GM23338 (cell line): ENCODE results near the gene COL26A1. TPM values are rescaled to one million over a fixed set of nuclear protein-coding genes. Genes with fewer than 3 reads are reported as not detected.

Experiments used
- ATAC-seq: fragments of 200-7000 bp; cut with Tn5 transposase; 3 replicates; pipeline ENCODE4 v1.9.1; 2020
- DNase-seq: peaks from one replicate; pipeline ENCODE4 v3.0.0-alpha.2; 2015; ENCODE audit warnings: low spot score
- H2AFZ ChIP-seq: fragments of 200-600 bp; sonication (generic); 2 replicates; pipeline ENCODE4 v1.8.0; 2016; ENCODE audit warnings: antibody characterized with exemption, mild to moderate bottlenecking, moderate library complexity
- H3F3A ChIP-seq: fragments of 200-600 bp; sonication (generic); replicated peaks from 2 replicates; pipeline ENCODE4 v1.8.0; 2017; ENCODE audit warnings: antibody characterized with exemption, mixed run types, low read depth
- H3K27ac ChIP-seq: fragments of 200-600 bp; sonication (generic); 2 replicates; pipeline ENCODE4 v1.6.1; 2016; ENCODE audit warnings: low read depth
- H3K27me3 ChIP-seq: fragments of 200-600 bp; sonication (generic); 2 replicates; pipeline ENCODE4 v1.8.0; 2016; ENCODE audit warnings: mild to moderate bottlenecking, mixed run types, moderate library complexity; ENCODE audit not compliant: insufficient read depth
- H3K36me3 ChIP-seq: fragments of 200-600 bp; sonication (generic); 2 replicates; pipeline ENCODE4 v1.8.0; 2016; ENCODE audit warnings: mild to moderate bottlenecking; ENCODE audit not compliant: insufficient read depth
- H3K4me1 ChIP-seq: fragments of 200-600 bp; sonication (generic); 2 replicates; pipeline ENCODE4 v1.8.0; 2016; ENCODE audit warnings: mild to moderate bottlenecking, moderate library complexity; ENCODE audit not compliant: insufficient read depth
- H3K4me2 ChIP-seq: fragments of 200-600 bp; sonication (generic); 2 replicates; pipeline ENCODE4 v1.7.1; 2017; ENCODE audit warnings: mixed run types
- H3K4me3 ChIP-seq: fragments of 200-600 bp; sonication (generic); 2 replicates; pipeline ENCODE4 v1.6.1; 2016; ENCODE audit warnings: mixed run types
- H3K79me2 ChIP-seq: fragments of 200-600 bp; sonication (generic); replicated peaks from 2 replicates; pipeline ENCODE4 v1.8.0; 2017; ENCODE audit warnings: mild to moderate bottlenecking; ENCODE audit not compliant: insufficient read depth
- H3K9me2 ChIP-seq: fragments of 200-600 bp; sonication (generic); 2 replicates; pipeline ENCODE4 v1.8.0; 2017; ENCODE audit not compliant: insufficient read depth
- H4K20me1 ChIP-seq: fragments of 200-600 bp; sonication (generic); replicated peaks from 2 replicates; pipeline ENCODE4 v1.8.0; 2017; ENCODE audit warnings: mild to moderate bottlenecking; ENCODE audit not compliant: insufficient read depth
- H3K27ac Mint-ChIP-seq: 2 replicates; pipeline ENCODE4 v1.8.0; 2020; ENCODE audit warnings: inconsistent platforms, mild to moderate bottlenecking, moderate library complexity, mixed read lengths
- H3K27me3 Mint-ChIP-seq: 3 replicates; pipeline ENCODE4 v1.8.0; 2022; ENCODE audit warnings: low read depth, mild to moderate bottlenecking, moderate library complexity, mixed read lengths, inconsistent platforms; ENCODE audit not compliant: insufficient read depth, poor library complexity
- H3K36me3 Mint-ChIP-seq: 3 replicates; pipeline ENCODE4 v1.8.0; 2021; ENCODE audit warnings: low read depth, mild to moderate bottlenecking, inconsistent platforms, moderate library complexity, mixed read lengths
- H3K4me1 Mint-ChIP-seq: 3 replicates; pipeline ENCODE4 v1.8.0; 2020; ENCODE audit warnings: mild to moderate bottlenecking, inconsistent platforms, mixed read lengths
- H3K4me3 Mint-ChIP-seq: 3 replicates; pipeline ENCODE4 v1.8.0; 2021; ENCODE audit warnings: moderate library complexity, mild to moderate bottlenecking, inconsistent platforms, mixed read lengths
- H3K9me3 Mint-ChIP-seq: 3 replicates; pipeline ENCODE4 v1.8.0; 2020; ENCODE audit warnings: moderate library complexity, mild to moderate bottlenecking, inconsistent platforms, mixed read lengths
- CREB1 ChIP-seq: fragments of 250-450 bp; sonication (Bioruptor Pico); IDR thresholded peaks from 2 replicates; pipeline ENCODE4 v1.5.0; 2020; ENCODE audit warnings: low read depth, mild to moderate bottlenecking, moderate library complexity
- EZH2 ChIP-seq: fragments of 200-600 bp; sonication (generic); IDR thresholded peaks from one replicate; pipeline ENCODE4 v1.8.0; 2017; ENCODE audit warnings: antibody characterized with exemption, mild to moderate bottlenecking, low read depth; ENCODE audit not compliant: unreplicated experiment
- EZH2phosphoT487 ChIP-seq: fragments of 200-600 bp; sonication (generic); IDR thresholded peaks from one replicate; pipeline ENCODE4 v1.8.1; 2018; ENCODE audit warnings: antibody characterized with exemption; ENCODE audit not compliant: unreplicated experiment
- JUNB ChIP-seq: IDR thresholded peaks from one replicate; pipeline ENCODE4 v1.6.1; 2016; ENCODE audit warnings: antibody characterized with exemption; ENCODE audit not compliant: unreplicated experiment
- NANOG ChIP-seq: IDR thresholded peaks from 2 replicates; pipeline ENCODE4 v1.6.1; 2016; ENCODE audit warnings: antibody characterized with exemption, borderline replicate concordance
- ZNF114 ChIP-seq: fragments of 250-450 bp; sonication (Bioruptor Pico); IDR thresholded peaks from 2 replicates; pipeline ENCODE4 v1.5.0; 2020; ENCODE audit warnings: mild to moderate bottlenecking, moderate library complexity
- ZNF331 ChIP-seq: fragments of 250-450 bp; sonication (Bioruptor Pico); IDR thresholded peaks from 2 replicates; pipeline ENCODE4 v1.5.0; 2020; ENCODE audit warnings: low read depth, mild to moderate bottlenecking, moderate library complexity
- polyA plus RNA-seq: library from polyadenylated mRNA; unstranded; fragments of >200 nt; fragmentation: Nextera tagmentation; extraction: Ambion mirVana; gene quantifications from 2 replicates; pipeline ENCODE4 v1.2.1, GENCODE V29; 2016
- total RNA-seq: library from RNA; depleted of rRNA; stranded (reverse); fragments of >200 nt; shearing (Covaris generic); gene quantifications from 2 replicates; pipeline ENCODE4 v1.2.3, GENCODE V29; 2014
- TF ChIP-seq, protein P1 (sequence below): IDR thresholded peaks from 2 replicates; pipeline ENCODE4 v1.6.1; 2016; ENCODE audit warnings: antibody characterized with exemption
- TF ChIP-seq, protein P2 (sequence below), 2 experiments: fragments of 200-600 bp in 1 of 2; sonication (generic) in 1 of 2; conservative IDR thresholded peaks; 2 replicates each; pipeline versions ENCODE4 v1.5.1 to v1.6.1; 2016 to 2017; ENCODE audit warnings: antibody characterized with exemption in 2 of 2, low read depth in 2 of 2, mild to moderate bottlenecking in 2 of 2, moderate library complexity in 1 of 2
- TF ChIP-seq, protein P3 (sequence below): IDR thresholded peaks from one replicate; pipeline ENCODE4 v1.6.1; 2018; ENCODE audit warnings: antibody characterized with exemption; ENCODE audit not compliant: unreplicated experiment

The COL26A1 gene
- total and polyA plus RNA-seq, 2 experiments from 2014 or later: 17.8 to 55.0 TPM

DNA sequence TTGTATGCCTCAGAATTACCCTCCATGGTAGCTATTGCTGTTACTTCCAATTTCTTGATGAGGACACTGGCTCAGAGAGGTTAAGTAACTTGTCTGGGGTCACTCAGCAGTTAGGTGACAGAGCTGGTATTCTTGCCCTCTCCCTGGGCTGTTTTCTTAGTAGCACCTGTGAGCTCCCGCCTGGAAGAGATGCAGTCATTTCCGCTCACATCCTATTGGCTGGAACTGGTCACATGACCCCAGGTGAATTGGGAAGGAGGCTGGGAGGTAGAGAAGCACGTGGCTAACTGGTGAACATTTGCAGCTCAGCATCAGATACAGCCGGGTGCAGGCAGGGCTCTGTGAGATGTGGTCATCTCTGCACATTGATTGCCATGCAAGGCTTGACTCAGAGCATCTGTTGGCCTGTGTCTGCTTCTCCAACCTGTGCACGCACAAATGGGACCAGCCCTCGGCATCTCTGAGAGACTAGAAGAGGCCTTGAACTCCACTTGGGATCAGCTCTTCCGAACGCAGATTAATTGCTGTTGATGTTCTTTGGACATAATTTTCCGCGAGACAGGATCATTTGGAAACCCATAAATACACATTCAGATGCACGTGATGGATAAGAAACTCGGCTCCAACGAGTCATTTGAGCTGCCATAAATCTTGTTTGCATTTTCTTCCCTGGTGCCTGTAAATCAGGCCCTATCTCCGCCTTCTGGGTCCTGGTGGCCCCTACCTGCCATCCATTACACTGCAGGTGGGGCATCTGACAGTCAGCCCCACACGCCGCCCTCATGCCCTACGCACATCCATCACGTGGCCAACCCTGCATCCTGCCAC lies 223.6 kb downstream of the COL26A1 start:
- no peak overlapping the region for H3K27ac Mint-ChIP-seq
- peaks cover 9% of the 10 kb centered on the region for H3K27me3 Mint-ChIP-seq
- no peak overlapping the region for H3K27ac ChIP-seq
- TF ChIP-seq, protein P1, sequence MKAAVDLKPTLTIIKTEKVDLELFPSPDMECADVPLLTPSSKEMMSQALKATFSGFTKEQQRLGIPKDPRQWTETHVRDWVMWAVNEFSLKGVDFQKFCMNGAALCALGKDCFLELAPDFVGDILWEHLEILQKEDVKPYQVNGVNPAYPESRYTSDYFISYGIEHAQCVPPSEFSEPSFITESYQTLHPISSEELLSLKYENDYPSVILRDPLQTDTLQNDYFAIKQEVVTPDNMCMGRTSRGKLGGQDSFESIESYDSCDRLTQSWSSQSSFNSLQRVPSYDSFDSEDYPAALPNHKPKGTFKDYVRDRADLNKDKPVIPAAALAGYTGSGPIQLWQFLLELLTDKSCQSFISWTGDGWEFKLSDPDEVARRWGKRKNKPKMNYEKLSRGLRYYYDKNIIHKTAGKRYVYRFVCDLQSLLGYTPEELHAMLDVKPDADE: no peak
- TF ChIP-seq, protein P2, sequence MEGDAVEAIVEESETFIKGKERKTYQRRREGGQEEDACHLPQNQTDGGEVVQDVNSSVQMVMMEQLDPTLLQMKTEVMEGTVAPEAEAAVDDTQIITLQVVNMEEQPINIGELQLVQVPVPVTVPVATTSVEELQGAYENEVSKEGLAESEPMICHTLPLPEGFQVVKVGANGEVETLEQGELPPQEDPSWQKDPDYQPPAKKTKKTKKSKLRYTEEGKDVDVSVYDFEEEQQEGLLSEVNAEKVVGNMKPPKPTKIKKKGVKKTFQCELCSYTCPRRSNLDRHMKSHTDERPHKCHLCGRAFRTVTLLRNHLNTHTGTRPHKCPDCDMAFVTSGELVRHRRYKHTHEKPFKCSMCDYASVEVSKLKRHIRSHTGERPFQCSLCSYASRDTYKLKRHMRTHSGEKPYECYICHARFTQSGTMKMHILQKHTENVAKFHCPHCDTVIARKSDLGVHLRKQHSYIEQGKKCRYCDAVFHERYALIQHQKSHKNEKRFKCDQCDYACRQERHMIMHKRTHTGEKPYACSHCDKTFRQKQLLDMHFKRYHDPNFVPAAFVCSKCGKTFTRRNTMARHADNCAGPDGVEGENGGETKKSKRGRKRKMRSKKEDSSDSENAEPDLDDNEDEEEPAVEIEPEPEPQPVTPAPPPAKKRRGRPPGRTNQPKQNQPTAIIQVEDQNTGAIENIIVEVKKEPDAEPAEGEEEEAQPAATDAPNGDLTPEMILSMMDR (conservative IDR thresholded peaks at IDR 0.05; ENCODE audit: low read depth in 2 of 2): 0 out of 4 replicates have a peak, but pooled peaks of 1 of the 2 experiments have one; percentile 3
- H3K36me3 Mint-ChIP-seq: peaks cover 8% of the 10 kb centered on the region; the same call in 2 of the 3 replicates
- no peaks in the 10 kb centered on the region for H3K4me1 ChIP-seq
- no peak overlapping the region for H3K4me2 ChIP-seq
- no peak overlapping the region for H3K4me3 ChIP-seq
- peak overlapping the region; percentile 87 for H2AFZ ChIP-seq
- no peak overlapping the region for H3K4me3 Mint-ChIP-seq
- no peaks in the 10 kb centered on the region for H4K20me1 ChIP-seq
- 0 out of 3 replicates have a peak, but pooled peaks cover 3% of the 10 kb centered on the region for H3K4me1 Mint-ChIP-seq
- peak; percentile 59 for DNase-seq
- H3F3A ChIP-seq: no peaks in the 10 kb centered on the region
- H3K9me3 Mint-ChIP-seq: peaks cover 7% of the 10 kb centered on the region; the same call in 1 of the 3 replicates
- H3K27me3 ChIP-seq: no peaks in the 10 kb centered on the region
- H3K79me2 ChIP-seq: no peaks in the 10 kb centered on the region
- no peaks in the 10 kb centered on the region for H3K9me2 ChIP-seq
- peak; percentile 39; the same call in 2 of the 3 replicates for ATAC-seq
- no peaks in the 10 kb centered on the region for H3K36me3 ChIP-seq

DNA sequence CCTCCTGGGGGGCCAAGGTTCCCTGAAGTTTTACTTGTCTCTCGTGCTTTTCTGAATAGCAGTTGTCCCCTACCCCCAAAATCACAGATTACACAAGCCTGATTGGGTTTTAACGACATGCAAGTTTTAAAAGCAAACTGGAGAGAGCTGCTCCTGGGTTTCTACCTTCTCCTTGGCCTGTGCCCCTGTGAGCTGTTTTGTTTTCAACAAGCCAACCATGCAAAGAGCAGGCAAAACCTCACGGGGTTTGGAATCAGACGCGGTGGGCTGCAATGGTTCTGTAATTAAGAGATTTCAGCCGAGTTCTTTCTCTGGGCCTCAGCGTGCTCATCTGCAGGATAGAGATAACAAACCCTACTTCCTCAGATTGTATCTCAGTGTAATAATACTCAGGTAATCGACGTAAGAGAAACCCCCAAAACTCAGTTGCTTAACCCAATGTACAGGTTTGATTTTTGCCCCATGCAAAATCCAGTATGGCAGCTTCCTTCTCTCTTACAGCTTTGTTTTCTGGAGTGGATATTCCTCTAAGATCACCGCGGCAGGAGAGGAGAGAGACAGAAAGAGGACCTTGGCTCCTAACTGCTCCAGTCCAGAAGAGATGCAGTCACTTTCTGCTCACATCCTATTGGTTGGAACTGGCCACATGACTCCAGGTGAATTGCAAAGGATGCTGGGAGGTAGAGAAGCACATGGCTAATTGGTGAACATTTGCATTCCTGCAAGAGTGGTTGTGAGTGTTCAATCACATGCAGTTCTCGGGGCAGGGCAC lies 224.4 kb downstream of the COL26A1 start:
- Mint-ChIP-seq H3K9me3 (peaks cover 7% of the 10 kb centered on the region; the same call in 1 of the 3 replicates), H3K27ac (no peak overlapping the region), H3K27me3 (peaks cover 7% of the 10 kb centered on the region), H3K4me1 (0 out of 3 replicates have a peak, but pooled peaks cover 3% of the 10 kb centered on the region), H3K4me3 (no peak overlapping the region), H3K36me3 (peaks cover 8% of the 10 kb centered on the region; the same call in 2 of the 3 replicates)
- Histone ChIP-seq H3F3A (no peaks in the 10 kb centered on the region), H3K4me2 (no peak overlapping the region), H2AFZ (peak overlapping the region; percentile 32; the same call in 1 of the 2 replicates), H3K9me2 (no peaks in the 10 kb centered on the region), H3K27me3 (no peaks in the 10 kb centered on the region), H3K4me3 (no peak overlapping the region), H3K27ac (no peak overlapping the region), H3K79me2 (no peaks in the 10 kb centered on the region), H4K20me1 (no peaks in the 10 kb centered on the region), H3K4me1 (no peaks in the 10 kb centered on the region), H3K36me3 (no peaks in the 10 kb centered on the region)
- ATAC-seq (no peak), DNase-seq (no peak)
- TF ChIP-seq NANOG: no peak
- TF ChIP-seq CREB1 (CRISPR knock-in tag): no peak
- no peak for TF ChIP-seq EZH2phosphoT487
- TF ChIP-seq ZNF114: no peak
- TF ChIP-seq JUNB: no peak
- TF ChIP-seq, protein P1: no peak
- TF ChIP-seq EZH2: no peak
- TF ChIP-seq, protein P3, sequence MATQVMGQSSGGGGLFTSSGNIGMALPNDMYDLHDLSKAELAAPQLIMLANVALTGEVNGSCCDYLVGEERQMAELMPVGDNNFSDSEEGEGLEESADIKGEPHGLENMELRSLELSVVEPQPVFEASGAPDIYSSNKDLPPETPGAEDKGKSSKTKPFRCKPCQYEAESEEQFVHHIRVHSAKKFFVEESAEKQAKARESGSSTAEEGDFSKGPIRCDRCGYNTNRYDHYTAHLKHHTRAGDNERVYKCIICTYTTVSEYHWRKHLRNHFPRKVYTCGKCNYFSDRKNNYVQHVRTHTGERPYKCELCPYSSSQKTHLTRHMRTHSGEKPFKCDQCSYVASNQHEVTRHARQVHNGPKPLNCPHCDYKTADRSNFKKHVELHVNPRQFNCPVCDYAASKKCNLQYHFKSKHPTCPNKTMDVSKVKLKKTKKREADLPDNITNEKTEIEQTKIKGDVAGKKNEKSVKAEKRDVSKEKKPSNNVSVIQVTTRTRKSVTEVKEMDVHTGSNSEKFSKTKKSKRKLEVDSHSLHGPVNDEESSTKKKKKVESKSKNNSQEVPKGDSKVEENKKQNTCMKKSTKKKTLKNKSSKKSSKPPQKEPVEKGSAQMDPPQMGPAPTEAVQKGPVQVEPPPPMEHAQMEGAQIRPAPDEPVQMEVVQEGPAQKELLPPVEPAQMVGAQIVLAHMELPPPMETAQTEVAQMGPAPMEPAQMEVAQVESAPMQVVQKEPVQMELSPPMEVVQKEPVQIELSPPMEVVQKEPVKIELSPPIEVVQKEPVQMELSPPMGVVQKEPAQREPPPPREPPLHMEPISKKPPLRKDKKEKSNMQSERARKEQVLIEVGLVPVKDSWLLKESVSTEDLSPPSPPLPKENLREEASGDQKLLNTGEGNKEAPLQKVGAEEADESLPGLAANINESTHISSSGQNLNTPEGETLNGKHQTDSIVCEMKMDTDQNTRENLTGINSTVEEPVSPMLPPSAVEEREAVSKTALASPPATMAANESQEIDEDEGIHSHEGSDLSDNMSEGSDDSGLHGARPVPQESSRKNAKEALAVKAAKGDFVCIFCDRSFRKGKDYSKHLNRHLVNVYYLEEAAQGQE: no peak
- TF ChIP-seq ZNF331 (CRISPR knock-in tag): no peak
- TF ChIP-seq, protein P2 (conservative IDR thresholded peaks at IDR 0.05; ENCODE audit: low read depth in 2 of 2): no peak
